GM20431 (cell line): ENCODE data around the gene GOLGA7B.

ENCODE experiments used
- in situ Hi-C: fragments of 300-500 bp; cut with MseI, MboI; formaldehyde crosslinking; loops from one replicate; pipeline ENCODE4 v1.15.0; 2020; ENCODE audit warnings: low sequenced_read_pairs; ENCODE audit not compliant: unreplicated experiment

The GOLGA7B gene

DNA sequence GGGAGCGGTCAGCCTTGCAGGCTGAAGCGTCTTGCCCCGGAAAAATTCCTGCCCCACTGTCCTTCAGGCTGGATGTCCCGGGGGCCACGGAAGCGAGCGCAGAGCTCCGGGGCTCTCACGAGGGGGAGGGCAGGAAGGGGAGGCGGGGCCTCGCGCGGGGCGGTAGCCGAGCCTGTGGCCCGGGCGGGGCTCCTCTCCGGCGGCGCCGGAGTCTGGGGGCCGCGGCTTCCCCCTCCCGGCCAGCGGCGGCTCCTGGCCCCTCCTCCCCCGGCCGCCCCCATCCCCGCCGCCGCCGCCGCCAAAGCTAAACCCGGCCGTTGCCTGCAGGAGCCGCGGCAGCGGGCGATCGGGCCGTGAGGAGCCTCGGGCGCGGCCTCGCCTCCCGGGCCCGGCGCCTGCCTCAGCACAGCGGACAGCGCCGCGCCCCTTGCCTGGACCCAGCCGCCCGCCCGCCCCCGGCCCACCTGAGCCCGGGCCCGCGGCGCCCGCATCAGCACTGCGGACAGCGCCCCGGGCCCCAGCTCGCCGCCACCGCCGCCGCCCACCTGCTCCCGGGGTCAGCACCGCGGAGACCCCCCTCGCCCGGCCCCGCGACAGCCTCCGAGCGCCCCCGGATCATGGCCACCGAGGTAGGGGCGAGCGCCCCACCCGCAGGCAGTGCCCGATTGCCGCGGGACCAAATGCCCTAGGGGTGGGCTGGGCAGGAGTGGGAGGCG lies at the start of gene GOLGA7B:
Gene GOLGA7B (plus strand): TSS at position 157 of the 716 bp plus-strand sequence. CDS start 461 bp downstream, at position 618.
- in situ Hi-C loops, result no loop called here

DNA sequence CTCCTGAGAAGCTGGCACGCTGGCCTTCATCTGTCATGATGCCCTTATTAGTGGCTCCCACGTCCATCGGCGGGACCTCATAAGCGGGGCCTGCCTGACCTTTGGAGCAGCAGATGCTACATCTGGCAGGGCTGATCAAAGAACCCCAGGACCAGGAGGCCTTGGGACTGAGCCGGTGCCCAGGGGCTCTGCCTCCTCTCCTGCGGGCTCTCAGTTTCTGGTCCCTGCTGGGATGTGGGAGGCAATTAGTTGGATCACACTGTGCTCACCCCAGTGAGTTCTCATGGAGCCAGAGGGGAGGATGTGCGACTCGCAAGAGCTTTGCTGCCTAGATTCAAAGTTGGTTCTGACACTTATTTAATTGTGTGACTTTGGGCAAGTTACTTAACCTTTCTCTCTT lies 49.2 kb upstream of the GOLGA7B start:
- in situ Hi-C loops, result no loop called here

DNA sequence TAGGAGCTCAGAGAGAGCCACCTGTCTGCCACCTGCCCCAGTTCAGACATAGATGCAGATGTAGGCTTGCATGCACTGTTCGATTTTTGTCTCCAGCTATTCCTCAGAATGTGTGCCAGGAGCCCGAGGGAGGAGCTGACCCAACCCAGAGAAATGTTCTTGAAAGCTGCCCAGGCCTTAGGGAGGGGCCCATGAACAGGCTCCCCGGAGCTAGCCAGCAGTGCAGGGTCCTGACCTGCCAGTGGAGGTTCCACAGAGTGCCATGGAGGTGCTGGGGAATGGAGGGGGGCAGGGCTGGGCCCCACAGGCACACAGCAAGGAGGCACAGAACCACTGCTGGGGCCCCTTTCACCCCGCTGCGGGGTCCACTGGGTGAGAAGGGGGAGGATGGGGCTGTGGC lies 48.2 kb upstream of the GOLGA7B start:
- in situ Hi-C loops, result no loop called here

DNA sequence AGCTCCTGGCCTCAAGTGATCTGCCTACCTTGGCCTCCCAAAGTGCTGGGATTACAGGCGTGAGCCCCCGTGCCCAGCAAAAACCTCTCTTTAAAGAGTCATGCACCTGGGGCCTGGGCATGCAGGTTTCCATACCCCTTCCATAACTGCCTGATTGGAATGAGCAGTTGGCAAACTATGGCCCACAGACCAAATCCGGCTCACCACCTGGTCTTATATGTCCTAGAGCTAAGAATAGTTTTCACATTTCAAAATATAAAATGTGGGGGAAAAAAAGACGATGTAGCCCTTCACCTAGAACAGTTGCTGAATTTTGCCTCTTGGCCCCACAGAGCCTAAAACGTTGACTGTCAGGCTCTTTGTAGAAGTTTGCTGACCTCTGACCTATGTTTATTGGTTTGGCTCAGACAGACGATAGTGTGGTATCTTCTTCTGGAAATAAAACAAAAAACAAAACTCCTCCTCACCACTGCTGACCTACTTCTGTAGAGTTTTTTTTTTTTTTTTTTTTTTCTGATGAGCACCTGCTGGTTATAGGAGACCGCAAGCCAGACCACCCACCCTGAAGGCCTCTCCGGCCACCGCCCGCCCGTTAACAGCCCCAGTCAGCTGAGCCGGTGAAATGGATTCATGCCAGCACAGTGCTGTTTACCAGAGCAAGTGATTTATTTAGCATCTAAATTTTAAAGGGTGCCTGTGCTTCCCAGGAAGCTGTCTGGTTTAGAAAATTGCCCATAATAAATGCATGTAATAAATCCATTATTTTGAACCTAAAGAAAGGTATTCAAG lies 44.4 kb upstream of the GOLGA7B start:
- in situ Hi-C loops, result no loop called here

DNA sequence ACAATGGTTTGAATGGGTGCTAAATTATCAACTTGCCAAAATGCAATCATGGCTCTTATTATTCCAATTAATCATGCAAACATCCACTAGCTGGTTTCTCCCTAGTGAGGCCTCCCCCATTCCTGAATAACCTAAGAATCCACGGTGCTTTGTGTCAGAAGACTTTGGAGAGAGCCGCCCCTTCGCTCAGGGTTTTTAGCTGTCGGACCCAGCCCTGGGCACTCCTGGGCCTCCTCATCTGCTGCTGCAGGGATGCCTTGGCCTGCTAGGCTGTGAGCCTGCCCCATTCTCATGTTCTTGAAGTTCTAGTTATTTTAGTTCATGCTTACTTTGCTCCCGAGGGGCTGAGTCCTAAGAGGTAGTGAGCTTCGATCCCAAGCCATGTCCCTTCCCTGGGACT lies 43.7 kb upstream of the GOLGA7B start:
- in situ Hi-C loops, result no loop called here

DNA sequence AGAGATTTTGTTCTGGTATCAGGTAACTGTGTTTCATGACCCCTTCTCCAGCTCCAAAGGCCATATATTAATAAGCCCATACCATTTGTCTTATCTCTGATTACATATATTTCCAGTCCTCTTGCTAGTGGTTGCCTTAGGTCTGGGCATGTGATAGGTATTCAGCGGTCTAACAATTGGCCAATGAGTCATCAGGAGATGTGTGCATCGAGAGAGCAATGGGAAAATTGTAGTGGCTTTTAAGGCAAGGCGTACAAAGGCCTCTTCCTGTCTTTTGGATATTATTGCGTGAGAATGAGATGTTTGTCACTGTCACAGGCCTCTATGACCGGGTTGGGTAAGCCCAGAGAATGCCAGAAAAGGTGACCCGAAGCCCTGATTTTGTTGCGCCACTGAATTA lies 39.2 kb upstream of the GOLGA7B start:
- in situ Hi-C loops, result no loop called here

DNA sequence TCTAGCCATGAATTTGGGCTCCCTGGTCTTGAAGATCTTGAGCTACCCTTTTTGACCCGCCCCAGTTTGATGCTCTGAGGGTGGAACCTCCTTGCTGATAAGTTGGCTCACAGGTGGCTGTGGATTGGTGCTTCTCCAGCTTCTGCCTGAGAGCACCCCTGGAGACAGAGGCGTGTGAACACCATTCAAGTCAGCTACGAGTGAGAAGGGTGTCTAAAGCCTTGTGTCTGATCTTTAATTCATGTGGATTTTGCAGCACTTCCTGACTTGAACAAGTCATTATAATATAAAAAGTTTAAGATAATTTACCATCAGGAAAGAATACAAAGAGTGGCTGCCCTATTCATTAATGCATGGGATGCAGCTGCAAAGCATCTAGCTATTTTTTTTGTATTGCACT lies 37.7 kb upstream of the GOLGA7B start:
- in situ Hi-C loops, result no loop called here

DNA sequence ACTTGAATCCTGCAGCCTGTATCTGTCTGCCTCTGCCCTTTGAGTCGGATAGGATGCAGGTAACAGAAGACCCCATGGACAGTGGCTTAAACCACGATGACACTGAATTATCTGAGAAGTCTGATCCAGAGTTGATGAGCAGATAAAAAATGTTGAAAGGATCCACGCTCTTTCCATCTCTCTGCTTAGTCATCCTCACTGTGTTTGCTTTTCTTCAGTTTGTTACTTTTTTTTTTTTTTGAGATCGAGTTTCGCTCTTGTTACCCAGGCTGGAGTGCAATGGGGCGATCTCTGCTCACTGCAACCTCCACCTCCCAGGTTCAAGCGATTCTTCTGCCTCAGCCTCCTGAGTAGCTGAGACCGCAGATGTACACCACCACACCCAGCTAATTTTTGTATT lies 36.9 kb upstream of the GOLGA7B start:
- in situ Hi-C loops, result no loop called here

DNA sequence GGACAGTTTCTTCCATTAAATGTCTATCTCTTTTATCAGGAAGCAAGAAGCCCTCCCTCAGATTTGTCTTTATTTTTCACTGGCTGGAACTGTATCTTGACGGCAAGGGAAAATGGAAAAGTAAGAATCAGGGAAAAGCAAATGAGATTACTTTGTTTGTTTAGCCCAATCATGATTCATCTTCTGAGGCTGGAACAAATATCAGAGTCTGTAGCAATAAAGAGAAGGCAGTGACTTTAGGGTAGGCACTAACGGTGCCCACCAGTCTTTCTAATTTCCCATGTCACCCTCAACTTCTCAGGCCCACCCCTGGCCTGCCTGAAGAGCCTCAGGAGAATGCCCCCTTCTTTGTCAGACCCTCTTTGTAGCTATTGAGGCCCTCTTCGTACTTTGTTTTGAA lies 36.3 kb upstream of the GOLGA7B start:
- in situ Hi-C loops, result no loop called here

DNA sequence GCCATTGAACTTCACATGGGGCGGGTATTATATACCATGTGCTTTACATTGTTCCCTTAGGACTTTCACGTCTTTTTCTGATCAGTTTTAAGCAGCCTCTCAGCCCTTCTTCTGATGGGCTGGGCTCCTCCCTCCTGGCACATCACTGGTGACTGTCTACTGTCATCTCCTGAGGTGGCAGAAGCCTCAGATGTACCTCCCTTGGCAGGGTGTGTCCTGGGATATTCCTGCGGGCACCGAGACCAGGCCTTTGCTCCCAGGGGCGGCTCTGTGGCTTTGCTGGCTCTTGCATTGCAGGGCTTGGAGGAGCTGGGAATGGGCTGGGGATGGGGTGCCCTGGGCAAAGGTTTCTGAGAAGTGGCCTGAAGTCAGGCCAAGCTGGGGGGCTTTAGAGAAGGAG lies 34.6 kb upstream of the GOLGA7B start:
- in situ Hi-C loops, result no loop called here

DNA sequence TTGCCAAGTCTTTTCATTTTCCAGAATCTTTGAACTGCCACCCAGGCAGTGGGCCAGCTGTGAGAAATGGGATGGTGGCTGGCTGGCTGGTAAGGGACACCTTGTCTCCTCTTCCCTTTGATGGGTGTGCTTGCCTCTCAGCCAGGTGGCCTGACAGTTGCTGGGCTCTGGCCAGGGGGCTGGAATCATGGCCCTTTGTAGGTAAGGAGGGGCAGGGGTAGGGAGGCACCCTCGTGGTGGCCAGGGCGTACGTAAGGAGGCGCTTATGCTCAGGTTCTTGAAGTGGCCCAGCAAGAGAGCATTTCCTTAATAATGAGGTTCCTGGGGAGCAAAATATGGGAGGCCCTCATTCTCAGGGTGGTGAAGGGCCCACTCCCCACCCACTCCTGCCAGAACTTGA lies 33.0 kb upstream of the GOLGA7B start:
- in situ Hi-C loops, result no loop called here

DNA sequence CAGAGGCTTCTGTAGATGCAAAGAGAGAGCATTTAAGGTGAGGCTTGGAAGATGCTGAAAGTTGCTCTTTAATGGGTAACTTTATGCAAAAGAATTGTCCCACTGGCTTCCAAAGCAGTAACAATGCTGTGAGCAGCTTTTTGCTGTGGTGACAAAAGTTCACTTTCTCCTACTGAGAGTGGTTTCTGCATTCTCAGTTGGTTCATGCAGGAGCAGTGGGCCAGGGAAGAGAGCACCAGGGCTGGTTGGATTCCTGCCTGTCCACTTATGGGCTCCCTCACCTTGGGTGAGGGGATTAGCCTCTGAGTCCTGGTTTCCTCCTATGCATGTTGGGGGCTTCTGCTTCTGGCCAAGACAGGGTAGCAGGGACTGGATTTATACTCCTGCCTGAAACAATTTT lies 31.1 kb upstream of the GOLGA7B start:
- in situ Hi-C loops, result no loop called here

DNA sequence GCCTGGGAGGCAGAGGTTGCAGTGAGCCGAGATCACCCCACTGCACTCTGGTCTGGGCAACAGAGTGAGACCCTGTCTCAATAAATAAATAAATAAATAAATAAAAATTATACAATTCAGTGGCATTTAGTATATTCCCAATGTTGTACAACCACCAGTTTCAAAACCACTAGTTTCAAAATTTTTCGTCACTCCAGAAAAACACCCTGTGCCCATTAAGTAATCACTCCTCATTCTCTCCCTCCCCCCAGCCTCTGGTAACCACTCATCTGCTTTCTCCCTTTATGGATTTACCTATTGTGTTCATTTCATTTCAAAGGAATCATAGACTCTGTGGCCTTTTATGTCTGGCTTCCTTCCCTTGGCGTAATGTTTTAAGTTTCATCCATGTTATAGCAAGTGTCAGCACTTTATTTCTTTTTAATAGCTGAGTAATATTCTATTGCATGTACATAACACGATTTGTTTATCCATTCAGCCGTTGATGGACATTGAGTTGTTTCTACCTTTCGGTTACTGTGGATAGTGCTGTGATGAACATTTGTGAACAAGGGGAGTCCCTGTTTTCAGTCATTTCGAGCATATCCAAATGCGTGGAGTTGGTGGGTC lies 29.4 kb upstream of the GOLGA7B start:
- in situ Hi-C loops, result no loop called here

DNA sequence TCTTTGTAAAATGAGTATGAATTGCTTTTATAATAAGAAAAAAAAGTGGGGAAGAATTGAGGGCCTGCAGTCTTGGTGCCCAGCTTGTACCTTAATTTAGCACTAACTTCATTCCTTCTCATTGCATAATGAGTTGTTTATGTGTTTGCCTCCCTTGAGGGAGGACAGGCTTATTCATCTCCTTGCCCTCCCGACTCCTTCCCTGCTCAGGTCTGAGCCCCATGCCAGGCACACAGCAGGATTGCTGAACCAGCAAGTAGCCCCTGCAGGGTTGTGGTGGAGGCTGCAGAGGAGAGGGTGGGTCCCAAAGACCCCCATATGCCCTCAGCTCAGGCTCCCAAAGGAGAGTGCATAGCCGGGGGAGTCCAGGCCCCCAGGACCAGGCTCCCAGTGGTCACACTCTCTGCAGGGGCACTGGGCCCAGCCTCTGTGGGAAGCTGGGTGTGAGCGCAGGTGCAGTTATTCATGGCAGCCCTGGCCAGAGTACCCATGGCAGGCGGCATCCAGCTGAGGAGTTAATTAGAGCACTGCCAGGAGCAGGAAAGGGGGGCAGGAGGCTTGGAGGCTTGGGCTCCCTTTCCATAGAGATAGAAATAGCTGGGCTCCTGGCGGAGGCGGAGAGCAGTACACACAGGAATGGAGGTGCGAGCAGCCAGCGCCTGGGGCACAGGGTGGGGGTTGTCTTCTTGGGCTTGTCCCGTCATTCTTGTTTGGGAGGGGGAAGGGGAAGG lies 28.2 kb upstream of the GOLGA7B start:
- in situ Hi-C loops, result no loop called here

DNA sequence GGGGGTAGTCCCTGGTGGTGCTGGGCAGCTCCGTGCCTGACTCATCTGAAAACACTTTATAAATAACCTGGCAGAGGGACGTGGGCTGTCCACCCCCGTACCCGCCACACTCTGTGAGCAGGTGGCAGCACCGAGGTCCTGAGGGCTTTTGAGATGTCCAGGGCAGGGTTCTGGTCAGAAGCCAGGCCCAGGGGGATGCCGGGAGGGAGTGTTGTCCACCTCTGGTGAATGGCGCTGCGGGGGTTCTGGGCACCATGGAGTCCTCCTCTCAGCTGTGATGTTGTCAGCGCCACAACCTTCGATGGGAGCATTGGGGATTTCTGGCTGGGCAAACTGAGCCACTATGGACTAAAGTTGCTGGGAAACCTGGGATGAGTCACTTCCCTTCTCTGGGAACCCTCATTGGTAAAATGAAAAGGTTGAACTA lies 27.4 kb upstream of the GOLGA7B start:
- in situ Hi-C loops, result no loop called here

DNA sequence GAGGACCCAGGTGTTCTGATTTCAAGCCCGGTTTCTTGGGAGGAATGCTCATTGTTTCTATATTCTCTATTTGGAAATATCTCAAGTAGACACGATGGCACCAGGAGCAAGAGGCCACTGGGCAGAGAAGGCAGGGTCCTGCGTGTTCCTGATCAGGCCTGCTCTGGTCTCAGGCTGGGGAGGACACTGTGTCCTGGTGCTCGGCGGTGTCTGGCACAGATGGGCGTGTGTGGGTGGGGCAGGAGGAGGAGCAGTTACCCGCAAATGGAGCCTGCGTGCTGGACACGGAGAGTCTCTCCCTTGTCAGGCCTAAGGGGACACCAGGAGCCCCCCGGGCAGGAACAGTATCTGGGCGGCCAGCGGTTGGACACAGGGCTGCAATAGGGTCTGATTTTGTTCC lies 25.9 kb upstream of the GOLGA7B start:
- in situ Hi-C loops, result no loop called here

DNA sequence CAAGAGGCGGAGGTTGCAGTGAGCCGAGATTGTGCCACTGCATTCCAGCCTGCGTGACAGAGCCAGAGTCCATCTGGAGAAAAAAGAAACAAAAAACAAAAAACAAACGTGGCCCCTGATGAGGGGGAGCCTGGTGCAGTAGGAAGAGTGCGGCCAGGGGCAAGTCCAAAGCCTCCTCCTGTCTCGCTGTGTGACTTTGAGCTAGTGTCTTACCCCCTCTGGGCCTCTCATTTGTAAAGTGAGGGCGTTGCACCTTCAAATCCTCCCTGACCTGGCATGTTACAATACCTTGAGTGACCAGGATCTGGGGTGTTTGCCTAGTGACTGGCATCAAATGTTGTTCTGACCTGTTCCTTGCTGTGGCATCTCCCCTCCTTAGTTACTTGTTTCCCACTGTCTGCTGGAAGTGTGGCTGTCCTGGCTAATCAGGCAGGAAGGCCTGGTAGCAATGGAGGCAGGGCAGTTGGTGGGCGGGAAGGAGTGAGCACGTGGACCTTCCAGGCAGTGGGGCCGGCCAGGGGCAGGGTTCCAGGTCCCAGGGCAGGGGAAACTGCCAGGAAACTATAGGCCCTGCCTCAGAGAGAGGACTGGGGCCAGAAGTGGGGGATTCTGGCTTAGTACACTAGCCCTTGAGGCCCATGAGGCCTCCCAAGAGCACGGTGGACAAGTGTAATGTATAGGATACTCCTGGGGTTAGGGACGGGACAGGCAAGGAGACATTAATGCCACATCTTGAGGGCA lies 24.5 kb upstream of the GOLGA7B start:
- in situ Hi-C loops, result no loop called here

DNA sequence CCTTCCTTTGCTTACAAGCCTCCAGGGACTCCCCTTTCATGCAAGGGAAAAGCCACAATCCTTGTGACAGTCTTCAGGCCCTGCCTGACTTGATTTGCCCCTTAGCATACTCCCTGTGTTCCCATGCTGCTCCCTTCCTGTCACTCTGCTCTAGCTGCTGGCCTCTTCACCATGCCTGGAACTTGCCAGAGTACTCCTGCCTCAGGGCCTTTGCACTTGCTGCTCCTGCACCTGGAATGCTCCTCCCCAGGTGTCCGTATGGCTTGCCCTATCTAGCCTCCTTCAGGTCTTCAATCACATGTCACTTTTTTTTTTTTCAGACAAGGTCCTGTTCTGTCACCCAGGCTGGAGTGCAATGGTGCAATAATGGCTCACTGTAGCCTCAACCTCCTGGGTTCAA lies 22.8 kb upstream of the GOLGA7B start:
- in situ Hi-C loops, result no loop called here

DNA sequence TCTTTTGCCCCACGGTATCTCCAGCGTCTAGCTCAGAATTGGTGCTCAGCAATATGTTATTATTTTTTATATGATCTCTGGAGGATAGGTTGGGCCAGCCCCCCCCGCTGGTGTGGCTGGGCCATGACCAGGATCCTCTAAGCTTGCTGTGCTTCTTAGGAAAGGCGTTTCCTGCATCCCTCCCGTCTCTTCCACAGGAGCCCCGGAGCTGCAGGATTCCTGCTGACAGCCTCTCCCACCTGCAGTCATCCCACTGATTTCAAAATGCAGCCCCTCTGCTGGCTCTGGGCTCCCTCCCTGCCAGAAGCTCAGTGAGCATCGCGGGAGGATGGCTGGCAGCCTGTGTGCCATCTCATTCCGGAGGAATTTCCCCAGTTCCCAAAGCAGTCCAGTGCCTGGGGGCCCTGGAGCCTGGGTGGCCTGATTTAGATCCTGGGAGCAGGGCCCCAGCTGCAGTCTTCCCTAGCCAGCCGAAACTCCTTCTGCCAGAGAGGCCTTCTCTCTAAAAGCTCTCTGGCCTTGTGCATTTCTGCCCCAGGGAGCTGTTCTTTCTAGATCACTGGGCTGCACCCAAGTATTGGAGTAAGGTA lies 21.8 kb upstream of the GOLGA7B start:
- in situ Hi-C loops, result no loop called here

DNA sequence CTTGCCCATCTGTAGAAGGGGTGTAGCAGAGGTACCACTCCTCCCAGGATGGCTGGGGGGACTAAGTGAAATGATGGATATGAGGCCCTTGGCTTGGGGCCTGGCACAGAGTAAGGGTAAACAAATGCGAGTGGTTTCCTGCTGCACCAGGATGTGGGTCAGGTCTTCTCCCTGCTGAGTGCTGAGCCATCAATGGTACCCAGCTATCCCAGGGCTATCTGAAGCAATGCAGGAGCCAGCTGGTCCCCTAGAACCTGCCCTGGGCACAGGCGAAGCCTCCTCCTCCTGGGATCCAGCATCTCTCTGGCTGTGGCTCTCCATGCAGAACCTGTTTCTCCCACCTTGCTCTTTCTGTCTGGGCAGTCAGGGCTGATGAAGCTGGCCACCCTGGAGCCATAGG lies 20.9 kb upstream of the GOLGA7B start:
- in situ Hi-C loops, result no loop called here
